Endodermal cell (in vitro differentiated cells): ENCODE measurements around the gene CLDN22. TPM values are rescaled to one million over a fixed set of nuclear protein-coding genes. Genes with fewer than 3 reads are reported as not detected.

Experiments used
- DNase-seq: peaks from one replicate; pipeline ENCODE4 v3.0.0-alpha.2; 2017
- H3K27ac ChIP-seq: 2 replicates; pipeline ENCODE4 v1.5.1; 2013; ENCODE audit warnings: mild to moderate bottlenecking, low read depth, low read length, moderate library complexity
- H3K27me3 ChIP-seq: 2 replicates; pipeline ENCODE4 v1.6.1; 2013; ENCODE audit warnings: mild to moderate bottlenecking, low read length, moderate library complexity; ENCODE audit not compliant: insufficient read depth, control insufficient read depth, poor library complexity, severe bottlenecking
- H3K36me3 ChIP-seq: 2 replicates; pipeline ENCODE4 v1.7.0; 2013; ENCODE audit warnings: mild to moderate bottlenecking, low read length, moderate library complexity; ENCODE audit not compliant: control insufficient read depth, insufficient read depth
- H3K4me1 ChIP-seq: one replicate; pipeline ENCODE4 v1.7.0; 2013; ENCODE audit warnings: low read length; ENCODE audit not compliant: control insufficient read depth, insufficient read depth
- H3K4me3 ChIP-seq: 2 replicates; pipeline ENCODE4 v1.5.1; 2013; ENCODE audit warnings: mild to moderate bottlenecking, low read length, moderate library complexity
- H3K9ac ChIP-seq: 2 replicates; pipeline ENCODE4 v1.6.1; 2013; ENCODE audit warnings: mild to moderate bottlenecking, low read length, moderate library complexity; ENCODE audit not compliant: poor library complexity, severe bottlenecking; ENCODE audit errors: extremely low read depth
- H3K9me3 ChIP-seq: 2 replicates; pipeline ENCODE4 v1.6.1; 2013; ENCODE audit warnings: mild to moderate bottlenecking, low read length, moderate library complexity; ENCODE audit not compliant: control insufficient read depth
- H3K27ac Mint-ChIP-seq: 2 replicates; pipeline ENCODE4 v1.8.0; 2020; ENCODE audit warnings: mixed read lengths
- H3K27me3 Mint-ChIP-seq: 2 replicates; pipeline ENCODE4 v1.8.0; 2021; ENCODE audit warnings: mild to moderate bottlenecking, mixed read lengths; ENCODE audit not compliant: insufficient read depth
- H3K36me3 Mint-ChIP-seq: 2 replicates; pipeline ENCODE4 v1.8.0; 2020; ENCODE audit warnings: low read depth, mixed read lengths
- H3K4me1 Mint-ChIP-seq: 2 replicates; pipeline ENCODE4 v1.8.0; 2020; ENCODE audit warnings: mixed read lengths
- H3K4me3 Mint-ChIP-seq: 2 replicates; pipeline ENCODE4 v1.8.0; 2020; ENCODE audit warnings: mild to moderate bottlenecking, moderate library complexity, mixed read lengths
- H3K9me3 Mint-ChIP-seq: 2 replicates; pipeline ENCODE4 v1.8.0; 2020; ENCODE audit warnings: mild to moderate bottlenecking, mixed read lengths
- WGBS, 2 experiments: methylation state at CpG; one replicate each; pipeline versions ENCODE4 v1.1.5 to v1.1.7; 2013; ENCODE audit warnings: missing lambda C conversion rate in 2 of 2, mixed read lengths in 1 of 2; ENCODE audit not compliant: insufficient coverage in 1 of 2, insufficient read length in 1 of 2; 5-methylcytosine and 5-hydroxymethylcytosine counted together
- total RNA-seq, 2 donors: library from RNA; stranded (reverse); fragmentation: NEBNext Ultra II Directional in 1 of 2; extraction: Animal tissue kit (Norgen Biotek cat#: 25700) in 1 of 2; gene quantifications; 2 replicates in 1 of 2; 3 replicates in 1 of 2; pipeline ENCODE4 v1.2.1, GENCODE V29; 2021
- TF ChIP-seq, protein P1 (sequence below): fragments of 200-600 bp; sonication (generic); conservative IDR thresholded peaks from 2 replicates; pipeline ENCODE4 v1.5.0; 2021; ENCODE audit warnings: antibody characterized with exemption, mild to moderate bottlenecking

Gene CLDN22
- total RNA-seq, 2 donors from 2014 or later: 0.15 TPM; not detected in 1

DNA sequence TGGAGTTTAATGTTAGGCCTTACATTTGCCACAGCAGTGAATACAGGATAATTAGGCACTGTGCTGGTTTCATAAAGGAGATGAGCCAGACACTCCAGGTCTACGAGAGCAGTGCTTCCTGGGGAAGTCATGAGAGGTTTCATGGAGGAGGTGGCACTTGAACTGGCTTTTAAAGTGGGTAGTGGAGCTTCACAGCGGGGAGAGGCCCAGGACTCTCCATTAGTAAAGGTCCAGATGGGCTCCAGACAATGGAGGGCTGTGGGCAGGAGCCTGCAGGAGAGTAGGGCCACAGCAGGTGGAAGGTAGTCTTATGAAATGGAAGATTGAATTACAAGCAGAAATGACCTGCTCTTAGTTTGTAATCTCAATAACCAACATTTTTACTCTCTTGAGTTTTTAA lies 29.0 kb downstream of the CLDN22 start:
- Mint-ChIP-seq H3K4me3 (no peak overlapping the region), H3K4me1 (peaks cover 7% of the 10 kb centered on the region), H3K27me3 (no peaks in the 10 kb centered on the region), H3K9me3 (no peaks in the 10 kb centered on the region), H3K27ac (no peak overlapping the region), H3K36me3 (peaks cover 79% of the 10 kb centered on the region)
- Histone ChIP-seq H3K9ac (no peak overlapping the region), H3K36me3 (peaks cover 93% of the 10 kb centered on the region), H3K4me1 (no peaks in the 10 kb centered on the region), H3K4me3 (no peak overlapping the region), H3K9me3 (no peaks in the 10 kb centered on the region), H3K27me3 (no peaks in the 10 kb centered on the region), H3K27ac (no peak overlapping the region)
- TF ChIP-seq, protein P1, sequence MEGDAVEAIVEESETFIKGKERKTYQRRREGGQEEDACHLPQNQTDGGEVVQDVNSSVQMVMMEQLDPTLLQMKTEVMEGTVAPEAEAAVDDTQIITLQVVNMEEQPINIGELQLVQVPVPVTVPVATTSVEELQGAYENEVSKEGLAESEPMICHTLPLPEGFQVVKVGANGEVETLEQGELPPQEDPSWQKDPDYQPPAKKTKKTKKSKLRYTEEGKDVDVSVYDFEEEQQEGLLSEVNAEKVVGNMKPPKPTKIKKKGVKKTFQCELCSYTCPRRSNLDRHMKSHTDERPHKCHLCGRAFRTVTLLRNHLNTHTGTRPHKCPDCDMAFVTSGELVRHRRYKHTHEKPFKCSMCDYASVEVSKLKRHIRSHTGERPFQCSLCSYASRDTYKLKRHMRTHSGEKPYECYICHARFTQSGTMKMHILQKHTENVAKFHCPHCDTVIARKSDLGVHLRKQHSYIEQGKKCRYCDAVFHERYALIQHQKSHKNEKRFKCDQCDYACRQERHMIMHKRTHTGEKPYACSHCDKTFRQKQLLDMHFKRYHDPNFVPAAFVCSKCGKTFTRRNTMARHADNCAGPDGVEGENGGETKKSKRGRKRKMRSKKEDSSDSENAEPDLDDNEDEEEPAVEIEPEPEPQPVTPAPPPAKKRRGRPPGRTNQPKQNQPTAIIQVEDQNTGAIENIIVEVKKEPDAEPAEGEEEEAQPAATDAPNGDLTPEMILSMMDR: no peak
- 93 to 99% methylated on average over 2 of the region's 2 CpGs for WGBS, 2 experiments
- DNase-seq: no peak

DNA sequence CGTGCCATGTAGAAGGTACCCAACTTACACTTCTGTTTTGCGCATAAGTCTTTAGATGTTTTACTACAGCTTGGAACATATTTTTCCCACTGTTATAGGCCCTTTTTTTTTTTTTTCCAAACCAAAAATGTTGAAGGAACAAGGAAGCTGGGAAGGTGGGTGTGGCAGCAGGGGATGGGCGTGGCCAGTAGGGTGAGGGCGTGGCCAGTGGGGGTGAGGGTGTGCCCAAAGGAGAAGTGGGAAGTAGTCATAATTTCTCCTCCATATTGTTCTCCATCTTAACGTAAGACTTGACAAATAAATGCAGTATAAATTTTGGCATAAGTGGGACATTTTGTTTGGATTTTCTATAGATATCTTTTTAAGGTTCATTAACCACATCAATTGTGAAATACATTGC lies 30.4 kb downstream of the CLDN22 start:
- H3K27ac ChIP-seq: no peak overlapping the region
- TF ChIP-seq, protein P1: no peak
- no peaks in the 10 kb centered on the region for H3K27me3 ChIP-seq
- no peaks in the 10 kb centered on the region for H3K4me1 Mint-ChIP-seq
- H3K9ac ChIP-seq: no peak overlapping the region
- H3K4me3 Mint-ChIP-seq: no peak overlapping the region
- no peak overlapping the region for H3K27ac Mint-ChIP-seq
- WGBS, 2 experiments: 100% methylated on average over 4 of the region's 5 CpGs
- H3K36me3 Mint-ChIP-seq: peaks cover 72% of the 10 kb centered on the region
- no peaks in the 10 kb centered on the region for H3K4me1 ChIP-seq
- no peaks in the 10 kb centered on the region for H3K9me3 ChIP-seq
- peaks cover 93% of the 10 kb centered on the region for H3K36me3 ChIP-seq
- no peak overlapping the region for H3K4me3 ChIP-seq
- peak; percentile 74 for DNase-seq
- H3K27me3 Mint-ChIP-seq: no peaks in the 10 kb centered on the region
- H3K9me3 Mint-ChIP-seq: no peaks in the 10 kb centered on the region

DNA sequence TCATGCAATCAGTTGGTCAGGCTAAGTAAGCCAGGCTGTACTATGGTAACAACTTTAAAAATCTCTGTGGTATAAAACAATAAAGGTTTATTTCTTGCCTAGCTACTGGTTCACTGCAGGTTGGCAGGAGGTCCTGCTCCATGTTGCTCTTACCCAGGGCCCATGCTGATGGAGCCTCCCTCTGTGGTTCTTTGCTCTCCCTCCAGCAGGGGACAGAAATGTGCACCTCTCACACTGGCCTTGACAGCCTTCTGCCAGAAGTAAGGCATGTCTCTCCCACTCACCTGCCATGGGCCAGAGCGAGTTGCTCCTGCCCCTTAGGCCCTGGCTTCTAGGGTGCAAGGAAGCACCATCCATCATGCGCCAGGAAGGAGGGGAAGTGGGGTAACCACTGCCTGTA lies 31.1 kb downstream of the CLDN22 start:
- Mint-ChIP-seq H3K4me1 (no peaks in the 10 kb centered on the region), H3K36me3 (peaks cover 70% of the 10 kb centered on the region), H3K27ac (no peak overlapping the region), H3K4me3 (no peak overlapping the region), H3K27me3 (no peaks in the 10 kb centered on the region), H3K9me3 (no peaks in the 10 kb centered on the region)
- H3K4me3 ChIP-seq: no peak overlapping the region
- no peaks in the 10 kb centered on the region for H3K9me3 ChIP-seq
- peaks cover 93% of the 10 kb centered on the region for H3K36me3 ChIP-seq
- no peaks in the 10 kb centered on the region for H3K4me1 ChIP-seq
- DNase-seq: no peak
- H3K9ac ChIP-seq: no peak overlapping the region
- TF ChIP-seq, protein P1: peak; percentile 58
- H3K27me3 ChIP-seq: no peaks in the 10 kb centered on the region
- no peak overlapping the region for H3K27ac ChIP-seq
- WGBS, 2 experiments: 96% methylated on average over 2 of the region's 2 CpGs; no CpG with 5 or more reads in 1 of the 2 experiments
